ENCODE data around the gene PDE5A. TPM values are rescaled to one million over a fixed set of nuclear protein-coding genes. Genes with fewer than 3 reads are reported as not detected.
A peak's percentile ranks its signal among the peaks of the same experiment; 100 is the strongest.

Gene PDE5A
- total RNA-seq: 9.1 and 10.9 TPM in 2 replicates
- long read RNA-seq, partial matches to known transcripts: 10 of 17 reads
- long read RNA-seq, other reads (novel, unspliced or antisense): 7 of 17 reads

GRCh38 chr4:119628281-119629141, at the start of gene PDE5A:
Gene PDE5A, minus strand, starts transcription at chr4:119628804. Its CDS starts 133 bp downstream, at chr4:119628671.
- no peaks in the 10 kb centered on the region for H3K9me3 Mint-ChIP-seq (ENCODE audit: unreplicated experiment)
- H3K27ac Mint-ChIP-seq (ENCODE audit: unreplicated experiment): peak within 1 kb of the TSS; percentile 91
- H3K4me1 Mint-ChIP-seq (ENCODE audit: unreplicated experiment): peaks cover 23% of the 10 kb centered on the region
- H3K4me3 Mint-ChIP-seq (ENCODE audit: unreplicated experiment): peak within 1 kb of the TSS; percentile 90
- H3K36me3 Mint-ChIP-seq (ENCODE audit: unreplicated experiment): no peaks in the 10 kb centered on the region
- no peaks in the 10 kb centered on the region for H3K27me3 Mint-ChIP-seq (ENCODE audit: unreplicated experiment)
- peak; percentile 93 for DNase-seq (ENCODE audit: extremely low spot score, unreplicated experiment)
- TF ChIP-seq CTCF (IDR thresholded peaks at IDR 0.05): peak; percentile 92

- Mint-ChIP-seq H3K9me3 (ENCODE audit: unreplicated experiment) (no peaks in the 10 kb centered on the region), H3K27me3 (ENCODE audit: unreplicated experiment) (no peaks in the 10 kb centered on the region), H3K4me3 (ENCODE audit: unreplicated experiment) (no peak overlapping the region), H3K4me1 (ENCODE audit: unreplicated experiment) (peaks cover 18% of the 10 kb centered on the region), H3K27ac (ENCODE audit: unreplicated experiment) (no peak overlapping the region), H3K36me3 (ENCODE audit: unreplicated experiment) (no peaks in the 10 kb centered on the region)
- no peak for TF ChIP-seq CTCF (IDR thresholded peaks at IDR 0.05)
- no peak for DNase-seq (ENCODE audit: extremely low spot score, unreplicated experiment)
Measured at GRCh38 chr4:119676101-119676500, 47.5 kb upstream of the PDE5A start.

GRCh38 chr4:119675391-119675790, 46.8 kb upstream of the PDE5A start:
- no peaks in the 10 kb centered on the region for H3K9me3 Mint-ChIP-seq (ENCODE audit: unreplicated experiment)
- TF ChIP-seq CTCF (IDR thresholded peaks at IDR 0.05): no peak
- H3K4me1 Mint-ChIP-seq (ENCODE audit: unreplicated experiment): peaks cover 17% of the 10 kb centered on the region
- H3K27ac Mint-ChIP-seq (ENCODE audit: unreplicated experiment): no peak overlapping the region
- DNase-seq (ENCODE audit: extremely low spot score, unreplicated experiment): no peak
- H3K4me3 Mint-ChIP-seq (ENCODE audit: unreplicated experiment): no peak overlapping the region
- no peaks in the 10 kb centered on the region for H3K36me3 Mint-ChIP-seq (ENCODE audit: unreplicated experiment)
- no peaks in the 10 kb centered on the region for H3K27me3 Mint-ChIP-seq (ENCODE audit: unreplicated experiment)

GRCh38 chr4:119672938-119673337, 44.3 kb upstream of the PDE5A start:
- H3K27ac Mint-ChIP-seq (ENCODE audit: unreplicated experiment): no peak overlapping the region
- H3K4me1 Mint-ChIP-seq (ENCODE audit: unreplicated experiment): no peaks in the 10 kb centered on the region
- H3K4me3 Mint-ChIP-seq (ENCODE audit: unreplicated experiment): no peak overlapping the region
- DNase-seq (ENCODE audit: extremely low spot score, unreplicated experiment): no peak
- no peaks in the 10 kb centered on the region for H3K36me3 Mint-ChIP-seq (ENCODE audit: unreplicated experiment)
- TF ChIP-seq CTCF (IDR thresholded peaks at IDR 0.05): no peak
- no peaks in the 10 kb centered on the region for H3K9me3 Mint-ChIP-seq (ENCODE audit: unreplicated experiment)
- no peaks in the 10 kb centered on the region for H3K27me3 Mint-ChIP-seq (ENCODE audit: unreplicated experiment)

- no peaks in the 10 kb centered on the region for H3K9me3 Mint-ChIP-seq (ENCODE audit: unreplicated experiment)
Measured at GRCh38 chr4:119672086-119672485, 43.5 kb upstream of the PDE5A start.

More at GRCh38 chr4:119672086-119672485, 43.5 kb upstream of the PDE5A start:
- Mint-ChIP-seq H3K36me3 (ENCODE audit: unreplicated experiment) (no peaks in the 10 kb centered on the region), H3K27me3 (ENCODE audit: unreplicated experiment) (no peaks in the 10 kb centered on the region), H3K4me3 (ENCODE audit: unreplicated experiment) (no peak overlapping the region), H3K4me1 (ENCODE audit: unreplicated experiment) (no peaks in the 10 kb centered on the region), H3K27ac (ENCODE audit: unreplicated experiment) (no peak overlapping the region)
- no peak for DNase-seq (ENCODE audit: extremely low spot score, unreplicated experiment)
- no peak for TF ChIP-seq CTCF (IDR thresholded peaks at IDR 0.05)

Measured in osteocyte (in vitro differentiated cells).